Loucy (cell line): ENCODE measurements around the gene MED26.
A peak's percentile ranks its signal among the peaks of the same experiment; 100 is the strongest.

Source experiments
- H2AFZ ChIP-seq: fragments of 200-600 bp; sonication (generic); 2 replicates; pipeline ENCODE4 v1.6.0; 2016; ENCODE audit warnings: antibody characterized with exemption, mild to moderate bottlenecking, low read length, moderate library complexity
- H3F3A ChIP-seq: fragments of 200-600 bp; 2 replicates; pipeline ENCODE4 v1.6.0; 2016; ENCODE audit warnings: antibody characterized with exemption, low read depth, mild to moderate bottlenecking
- H3K27me3 ChIP-seq: fragments of 200-600 bp; sonication (generic); 2 replicates; pipeline ENCODE4 v1.6.1; 2014; ENCODE audit warnings: low read length, mild to moderate bottlenecking; ENCODE audit not compliant: insufficient read depth, poor library complexity, severe bottlenecking
- H3K36me3 ChIP-seq: fragments of 200-600 bp; sonication (generic); 2 replicates; pipeline ENCODE4 v1.6.1; 2016; ENCODE audit warnings: low read length; ENCODE audit not compliant: insufficient read depth
- H3K4me1 ChIP-seq: fragments of 200-600 bp; sonication (generic); 2 replicates; pipeline ENCODE4 v1.5.1; 2014; ENCODE audit warnings: low read length, mild to moderate bottlenecking; ENCODE audit not compliant: insufficient read depth, poor library complexity, severe bottlenecking
- H3K4me2 ChIP-seq: fragments of 200-600 bp; sonication (generic); 2 replicates; pipeline ENCODE4 v1.6.0; 2014; ENCODE audit warnings: antibody characterized with exemption, low read length, low read depth, mild to moderate bottlenecking; ENCODE audit not compliant: poor library complexity, severe bottlenecking
- H3K4me3 ChIP-seq: fragments of 200-600 bp; sonication (generic); 2 replicates; pipeline ENCODE4 v1.5.1; 2014; ENCODE audit warnings: low read length, mild to moderate bottlenecking, mixed read lengths; ENCODE audit not compliant: poor library complexity, severe bottlenecking
- H3K79me2 ChIP-seq: fragments of 200-600 bp; sonication (generic); 2 replicates; pipeline ENCODE4 v1.6.1; 2014; ENCODE audit warnings: low read length; ENCODE audit not compliant: insufficient read depth
- H3K9ac ChIP-seq: fragments of 200-600 bp; sonication (generic); 2 replicates; pipeline ENCODE4 v1.6.0; 2014; ENCODE audit warnings: mild to moderate bottlenecking, low read depth, low read length, moderate library complexity; ENCODE audit not compliant: poor library complexity, severe bottlenecking
- H3K9me2 ChIP-seq: fragments of 200-600 bp; sonication (generic); replicated peaks from 2 replicates; pipeline ENCODE4 v1.6.1; 2016; ENCODE audit warnings: low read depth, low read length, mixed read lengths
- H3K9me3 ChIP-seq: fragments of 200-600 bp; sonication (generic); 2 replicates; pipeline ENCODE4 v1.6.1; 2014; ENCODE audit warnings: mild to moderate bottlenecking, antibody characterized with exemption, low read length, low read depth; ENCODE audit not compliant: insufficient read depth
- H4K20me1 ChIP-seq: fragments of 200-600 bp; sonication (generic); 2 replicates; pipeline ENCODE4 v1.6.0; 2014; ENCODE audit warnings: antibody characterized with exemption, low read length, mild to moderate bottlenecking; ENCODE audit not compliant: insufficient read depth, poor library complexity, severe bottlenecking
- CTCF ChIP-seq: fragments of 200-600 bp; sonication (generic); conservative IDR thresholded peaks from 2 replicates; pipeline ENCODE4 v1.5.1; 2014; ENCODE audit warnings: mild to moderate bottlenecking, antibody characterized with exemption, low read length
- EZH2phosphoT487 ChIP-seq: fragments of 200-600 bp; IDR thresholded peaks from 2 replicates; pipeline ENCODE4 v1.6.1; 2018; ENCODE audit warnings: antibody characterized with exemption, mild to moderate bottlenecking, moderate library complexity, borderline replicate concordance

MED26 gene

GRCh38 chr19:16595097-16595496 is 32.9 kb downstream of the MED26 start:
- H3K9ac ChIP-seq: peak overlapping the region; percentile 61
- peaks cover 54% of the 10 kb centered on the region for H3K4me1 ChIP-seq
- no peaks in the 10 kb centered on the region for H3K36me3 ChIP-seq
- no peaks in the 10 kb centered on the region for H3K9me2 ChIP-seq
- H3F3A ChIP-seq: no peaks in the 10 kb centered on the region
- H3K27me3 ChIP-seq: no peaks in the 10 kb centered on the region
- peak overlapping the region; percentile 61 for H3K4me3 ChIP-seq
- H3K4me2 ChIP-seq: peak overlapping the region; percentile 80
- H3K9me3 ChIP-seq: no peaks in the 10 kb centered on the region
- peaks cover 95% of the 10 kb centered on the region for H3K79me2 ChIP-seq
- peaks cover 54% of the 10 kb centered on the region for H4K20me1 ChIP-seq
- H2AFZ ChIP-seq: no peak overlapping the region
- TF ChIP-seq CTCF (no peak), EZH2phosphoT487 (no peak)

GRCh38 chr19:16594681-16595091 is 33.3 kb downstream of the MED26 start:
- Histone ChIP-seq H3K9me2 (no peaks in the 10 kb centered on the region), H3K36me3 (no peaks in the 10 kb centered on the region), H3K79me2 (peaks cover 95% of the 10 kb centered on the region), H3F3A (no peaks in the 10 kb centered on the region), H2AFZ (no peak overlapping the region), H3K4me1 (peaks cover 58% of the 10 kb centered on the region), H3K9ac (peak overlapping the region; percentile 61), H4K20me1 (peaks cover 56% of the 10 kb centered on the region), H3K27me3 (no peaks in the 10 kb centered on the region), H3K4me3 (peak overlapping the region; percentile 61), H3K4me2 (peak overlapping the region; percentile 80), H3K9me3 (no peaks in the 10 kb centered on the region)
- TF ChIP-seq EZH2phosphoT487: no peak

GRCh38 chr19:16594131-16594586 is 33.8 kb downstream of the MED26 start:
- Histone ChIP-seq H2AFZ (no peak overlapping the region), H3K79me2 (peaks cover 95% of the 10 kb centered on the region), H3F3A (no peaks in the 10 kb centered on the region), H4K20me1 (peaks cover 52% of the 10 kb centered on the region), H3K36me3 (no peaks in the 10 kb centered on the region), H3K27me3 (no peaks in the 10 kb centered on the region), H3K4me1 (peaks cover 62% of the 10 kb centered on the region), H3K9me3 (no peaks in the 10 kb centered on the region), H3K9me2 (no peaks in the 10 kb centered on the region), H3K4me3 (peak overlapping the region; percentile 61), H3K4me2 (peak overlapping the region; percentile 80), H3K9ac (peak overlapping the region; percentile 61)
- peak; percentile 24; the same call in 1 of the 2 replicates for TF ChIP-seq CTCF
- TF ChIP-seq EZH2phosphoT487: no peak

- Histone ChIP-seq H3K9me3 (no peaks in the 10 kb centered on the region), H4K20me1 (peaks cover 57% of the 10 kb centered on the region), H3K4me1 (peaks cover 72% of the 10 kb centered on the region), H3K27me3 (no peaks in the 10 kb centered on the region), H3K9ac (peak overlapping the region; percentile 61), H3K4me3 (no peak overlapping the region), H3K9me2 (no peaks in the 10 kb centered on the region), H3K4me2 (peak overlapping the region; percentile 80), H2AFZ (no peak overlapping the region), H3K36me3 (no peaks in the 10 kb centered on the region), H3K79me2 (peaks cover 95% of the 10 kb centered on the region), H3F3A (no peaks in the 10 kb centered on the region)
- TF ChIP-seq EZH2phosphoT487: no peak
- TF ChIP-seq CTCF: no peak
These were observed 34.8 kb downstream of the MED26 start for GRCh38 chr19:16593181-16593580.
